Caco-2 (cell line): ENCODE results near the gene ID3. TPM values are rescaled to one million over a fixed set of nuclear protein-coding genes. Genes with fewer than 3 reads are reported as not detected.

Source experiments
- BruUV-seq: library from RNA; stranded (reverse); fragments of 400-500 nt; replicated peaks from 2 replicates; lab custom pipeline; 2021; lab: Mats Ljungman, UMichigan
- CTCF ChIA-PET: fragments of 300-600 bp; sonication (Branson Sonifier 250); formaldehyde crosslinking; loops from one replicate; lab custom pipeline; 2022; ENCODE audit warnings: antibody characterized with exemption; lab: Charles Lee
- POLR2A ChIA-PET: fragments of 300-600 bp; sonication (Branson Sonifier 250); formaldehyde crosslinking; loops from one replicate; lab custom pipeline; 2022; ENCODE audit warnings: antibody characterized with exemption; lab: Charles Lee
- DNase-seq, 2 experiments: peaks; one replicate each; pipeline versions ENCODE4 v3.0.0 to v3.0.0-alpha.2; 2020 to 2022
- H3K27me3 ChIP-seq: replicated peaks from 2 replicates; pipeline ENCODE4 v1.6.0; 2011; ENCODE audit warnings: low read length; ENCODE audit not compliant: control insufficient read depth, insufficient read depth
- H3K36me3 ChIP-seq: 2 replicates; pipeline ENCODE4 v1.5.1; 2011; ENCODE audit warnings: low read length; ENCODE audit not compliant: control insufficient read depth, insufficient read depth
- H3K4me1 ChIP-seq: fragments of 250-450 bp; sonication (Bioruptor Pico); 2 replicates; pipeline ENCODE4 v1.5.1; 2020; ENCODE audit warnings: mild to moderate bottlenecking
- H3K4me3 ChIP-seq: 2 replicates; pipeline ENCODE4 v1.5.1; 2011; ENCODE audit warnings: low read depth, mild to moderate bottlenecking, control low read depth, low read length
- H3K9me3 ChIP-seq: fragments of 250-450 bp; sonication (Bioruptor Pico); 2 replicates; pipeline ENCODE4 v1.5.1; 2020; ENCODE audit warnings: mild to moderate bottlenecking, moderate library complexity
- H3K27ac Mint-ChIP-seq: one replicate; pipeline ENCODE4 v1.8.0; 2022; ENCODE audit warnings: mixed read lengths; ENCODE audit not compliant: unreplicated experiment
- H3K27me3 Mint-ChIP-seq: one replicate; pipeline ENCODE4 v1.8.0; 2022; ENCODE audit warnings: mixed read lengths; ENCODE audit not compliant: insufficient read depth, unreplicated experiment
- H3K36me3 Mint-ChIP-seq: one replicate; pipeline ENCODE4 v1.8.0; 2022; ENCODE audit warnings: mild to moderate bottlenecking, mixed read lengths; ENCODE audit not compliant: insufficient read depth, unreplicated experiment
- H3K4me1 Mint-ChIP-seq: one replicate; pipeline ENCODE4 v1.8.0; 2022; ENCODE audit warnings: low read depth, mixed read lengths; ENCODE audit not compliant: unreplicated experiment
- H3K4me3 Mint-ChIP-seq: one replicate; pipeline ENCODE4 v1.8.0; 2022; ENCODE audit warnings: mild to moderate bottlenecking, moderate library complexity, mixed read lengths; ENCODE audit not compliant: unreplicated experiment
- H3K9me3 Mint-ChIP-seq: one replicate; pipeline ENCODE4 v1.8.0; 2022; ENCODE audit warnings: mixed read lengths; ENCODE audit not compliant: unreplicated experiment
- intact Hi-C: fragments of 100-400 bp; cut with micrococcal nuclease; formaldehyde crosslinking; loops from one replicate; pipeline ENCODE4 v1.10.0; 2022; ENCODE audit not compliant: unreplicated experiment
- total RNA-seq: library from RNA; stranded (reverse); gene quantifications from 2 replicates; pipeline ENCODE4 v1.2.3, GENCODE V29; 2022
- TF ChIP-seq, protein P1 (sequence below), 2 experiments: fragments of 200-600 bp in 1 of 2; IDR thresholded peaks; 1 replicate in 1 of 2; 2 replicates in 1 of 2; pipeline versions ENCODE4 v1.5.1 to v1.8.0; 2011 to 2022; ENCODE audit warnings: antibody characterized with exemption in 1 of 2, control low read depth in 1 of 2, inconsistent platforms in 1 of 2, low read depth in 1 of 2, low read length in 1 of 2, mild to moderate bottlenecking in 1 of 2, moderate library complexity in 1 of 2; ENCODE audit not compliant: insufficient read depth in 1 of 2, severe bottlenecking in 1 of 2, unreplicated experiment in 1 of 2

Gene ID3
- total RNA-seq, 1 experiment from 2014 or later: 13.7 TPM

- no peaks in the 10 kb centered on the region for H3K9me3 ChIP-seq
- H3K4me3 ChIP-seq: no peak overlapping the region
- peaks cover 10% of the 10 kb centered on the region for H3K4me1 Mint-ChIP-seq
- H3K9me3 Mint-ChIP-seq: no peaks in the 10 kb centered on the region
- intact Hi-C loops: loop anchor here (5.0 kb wide), 1 partner anchor 33 kb away; the partner anchor contains the start of gene ID3
- no peaks in the 10 kb centered on the region for H3K27me3 ChIP-seq
- CTCF ChIA-PET: no interaction called here
- POLR2A ChIA-PET: no interaction called here
- no peak overlapping the region for H3K4me3 Mint-ChIP-seq
- no peak overlapping the region for H3K27ac Mint-ChIP-seq
- no peaks in the 10 kb centered on the region for H3K36me3 ChIP-seq
- peaks cover 12% of the 10 kb centered on the region; the same call in 1 of the 2 replicates for H3K4me1 ChIP-seq
- DNase-seq: no peak
- BruUV-seq: no TSS peak
- TF ChIP-seq, protein P1, sequence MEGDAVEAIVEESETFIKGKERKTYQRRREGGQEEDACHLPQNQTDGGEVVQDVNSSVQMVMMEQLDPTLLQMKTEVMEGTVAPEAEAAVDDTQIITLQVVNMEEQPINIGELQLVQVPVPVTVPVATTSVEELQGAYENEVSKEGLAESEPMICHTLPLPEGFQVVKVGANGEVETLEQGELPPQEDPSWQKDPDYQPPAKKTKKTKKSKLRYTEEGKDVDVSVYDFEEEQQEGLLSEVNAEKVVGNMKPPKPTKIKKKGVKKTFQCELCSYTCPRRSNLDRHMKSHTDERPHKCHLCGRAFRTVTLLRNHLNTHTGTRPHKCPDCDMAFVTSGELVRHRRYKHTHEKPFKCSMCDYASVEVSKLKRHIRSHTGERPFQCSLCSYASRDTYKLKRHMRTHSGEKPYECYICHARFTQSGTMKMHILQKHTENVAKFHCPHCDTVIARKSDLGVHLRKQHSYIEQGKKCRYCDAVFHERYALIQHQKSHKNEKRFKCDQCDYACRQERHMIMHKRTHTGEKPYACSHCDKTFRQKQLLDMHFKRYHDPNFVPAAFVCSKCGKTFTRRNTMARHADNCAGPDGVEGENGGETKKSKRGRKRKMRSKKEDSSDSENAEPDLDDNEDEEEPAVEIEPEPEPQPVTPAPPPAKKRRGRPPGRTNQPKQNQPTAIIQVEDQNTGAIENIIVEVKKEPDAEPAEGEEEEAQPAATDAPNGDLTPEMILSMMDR (IDR thresholded peaks at IDR 0.05; ENCODE audit: insufficient read depth in 1 of 2, low read depth in 1 of 2, low read length in 1 of 2, severe bottlenecking in 1 of 2, unreplicated experiment in 1 of 2): no peak
- H3K27me3 Mint-ChIP-seq: no peaks in the 10 kb centered on the region
- H3K36me3 Mint-ChIP-seq: no peaks in the 10 kb centered on the region
These were observed 30.9 kb upstream of the ID3 start for GRCh38 chr1:23590058-23590783.

DNA sequence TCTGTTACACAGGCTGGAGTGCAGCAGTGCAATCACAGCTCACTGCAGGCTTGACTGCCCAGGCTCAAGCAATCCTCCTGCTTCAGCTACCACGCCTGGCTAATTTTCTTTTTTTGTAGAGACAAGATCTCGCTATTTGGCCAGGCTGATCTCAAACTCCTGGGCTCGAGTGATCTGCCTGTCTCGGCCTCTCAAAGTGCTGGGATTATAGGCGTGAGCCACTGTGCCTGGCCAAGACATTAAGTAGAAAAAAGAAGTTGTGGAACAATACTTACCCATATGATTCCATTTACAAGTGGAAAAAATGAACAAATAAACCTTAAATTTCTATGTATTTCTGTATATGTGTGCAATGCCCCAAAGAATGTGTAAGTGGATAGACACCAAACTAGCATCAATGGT lies 30.3 kb upstream of the ID3 start:
- intact Hi-C loops: no loop called here
- Mint-ChIP-seq H3K4me3 (no peak overlapping the region), H3K36me3 (no peaks in the 10 kb centered on the region), H3K9me3 (no peaks in the 10 kb centered on the region), H3K4me1 (peaks cover 10% of the 10 kb centered on the region), H3K27ac (no peak overlapping the region), H3K27me3 (no peaks in the 10 kb centered on the region)
- POLR2A ChIA-PET: no interaction called here
- CTCF ChIA-PET: no interaction called here
- no peaks in the 10 kb centered on the region for H3K36me3 ChIP-seq
- H3K27me3 ChIP-seq: no peaks in the 10 kb centered on the region
- H3K4me1 ChIP-seq: peaks cover 12% of the 10 kb centered on the region; the same call in 1 of the 2 replicates
- H3K4me3 ChIP-seq: no peak overlapping the region
- no peaks in the 10 kb centered on the region for H3K9me3 ChIP-seq
- no TSS peak for BruUV-seq
- DNase-seq: no peak
- TF ChIP-seq, protein P1 (IDR thresholded peaks at IDR 0.05; ENCODE audit: insufficient read depth in 1 of 2, low read depth in 1 of 2, low read length in 1 of 2, severe bottlenecking in 1 of 2, unreplicated experiment in 1 of 2): no peak

GRCh38 chr1:23588749-23589548 lies 29.6 kb upstream of the ID3 start:
- Histone ChIP-seq H3K36me3 (no peaks in the 10 kb centered on the region), H3K27me3 (no peaks in the 10 kb centered on the region), H3K9me3 (no peaks in the 10 kb centered on the region), H3K4me3 (no peak overlapping the region), H3K4me1 (peaks cover 12% of the 10 kb centered on the region; the same call in 1 of the 2 replicates)
- TF ChIP-seq, protein P1 (IDR thresholded peaks at IDR 0.05; ENCODE audit: insufficient read depth in 1 of 2, low read depth in 1 of 2, low read length in 1 of 2, severe bottlenecking in 1 of 2, unreplicated experiment in 1 of 2): no peak
- Mint-ChIP-seq H3K27me3 (no peaks in the 10 kb centered on the region), H3K4me3 (no peak overlapping the region), H3K9me3 (no peaks in the 10 kb centered on the region), H3K27ac (no peak overlapping the region), H3K4me1 (peaks cover 10% of the 10 kb centered on the region), H3K36me3 (no peaks in the 10 kb centered on the region)
- no peak for DNase-seq
- POLR2A ChIA-PET: no interaction called here
- intact Hi-C loops: no loop called here
- CTCF ChIA-PET: no interaction called here
- BruUV-seq: no TSS peak
